ENCODE data around the gene ADAMTS3. TPM values are rescaled to one million over a fixed set of nuclear protein-coding genes. Genes with fewer than 3 reads are reported as not detected.

Gene ADAMTS3
- total and polyA plus RNA-seq, 8 donors, result 3.0 to 8.9 (median 7.4) TPM

DNA sequence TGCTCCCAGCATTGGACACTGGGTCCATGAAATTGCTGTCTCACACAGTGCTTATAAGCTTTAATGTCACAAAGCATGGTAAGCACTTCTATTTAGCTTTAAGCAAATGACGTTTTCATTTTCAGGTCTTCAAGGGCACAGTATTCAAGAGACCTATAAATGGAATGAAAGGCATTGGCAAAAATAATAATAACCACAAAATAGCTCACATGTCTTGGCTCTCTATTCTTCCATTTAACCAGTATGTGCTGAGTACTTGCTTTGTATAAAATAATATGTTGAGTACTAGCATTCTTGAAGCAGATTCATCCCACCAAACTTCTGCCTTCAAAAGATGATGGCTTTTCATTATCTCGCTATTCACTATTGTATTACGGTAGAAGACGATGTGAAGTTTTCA, 203.0 kb downstream of the ADAMTS3 start:
- no peak overlapping the region for H3K27ac ChIP-seq
- no peaks in the 10 kb centered on the region for H3K36me3 ChIP-seq
- no peak for DNase-seq
- no peaks in the 10 kb centered on the region for H3K27me3 ChIP-seq
- intact Hi-C loops (cut with DNase I), result no loop called here
- no peak for ATAC-seq
- H3K4me3 ChIP-seq, result no peak overlapping the region
- H3K4me1 ChIP-seq, result no peaks in the 10 kb centered on the region
- no peaks in the 10 kb centered on the region for H3K9me3 ChIP-seq
- TF ChIP-seq, protein P1, sequence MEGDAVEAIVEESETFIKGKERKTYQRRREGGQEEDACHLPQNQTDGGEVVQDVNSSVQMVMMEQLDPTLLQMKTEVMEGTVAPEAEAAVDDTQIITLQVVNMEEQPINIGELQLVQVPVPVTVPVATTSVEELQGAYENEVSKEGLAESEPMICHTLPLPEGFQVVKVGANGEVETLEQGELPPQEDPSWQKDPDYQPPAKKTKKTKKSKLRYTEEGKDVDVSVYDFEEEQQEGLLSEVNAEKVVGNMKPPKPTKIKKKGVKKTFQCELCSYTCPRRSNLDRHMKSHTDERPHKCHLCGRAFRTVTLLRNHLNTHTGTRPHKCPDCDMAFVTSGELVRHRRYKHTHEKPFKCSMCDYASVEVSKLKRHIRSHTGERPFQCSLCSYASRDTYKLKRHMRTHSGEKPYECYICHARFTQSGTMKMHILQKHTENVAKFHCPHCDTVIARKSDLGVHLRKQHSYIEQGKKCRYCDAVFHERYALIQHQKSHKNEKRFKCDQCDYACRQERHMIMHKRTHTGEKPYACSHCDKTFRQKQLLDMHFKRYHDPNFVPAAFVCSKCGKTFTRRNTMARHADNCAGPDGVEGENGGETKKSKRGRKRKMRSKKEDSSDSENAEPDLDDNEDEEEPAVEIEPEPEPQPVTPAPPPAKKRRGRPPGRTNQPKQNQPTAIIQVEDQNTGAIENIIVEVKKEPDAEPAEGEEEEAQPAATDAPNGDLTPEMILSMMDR (IDR thresholded peaks at IDR 0.05), result no peak

DNA sequence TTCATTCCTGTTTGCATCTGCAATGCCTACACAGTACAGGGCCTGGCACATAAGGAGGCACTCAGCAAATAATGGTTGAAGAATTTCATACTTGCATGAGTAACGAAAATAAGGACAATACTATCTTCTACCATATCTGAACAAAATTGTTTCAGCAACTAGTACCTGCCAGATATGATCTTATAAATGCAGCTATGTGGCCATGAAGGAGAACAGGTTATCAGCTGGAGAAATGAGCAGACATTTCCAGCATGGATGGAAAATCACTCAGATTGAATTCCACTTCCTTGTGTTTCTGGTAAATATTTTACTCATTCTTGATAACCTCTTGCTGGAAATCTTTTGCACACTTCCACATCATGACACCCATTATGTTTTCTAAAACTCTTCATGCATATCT, 204.0 kb downstream of the ADAMTS3 start:
- TF ChIP-seq, protein P1 (IDR thresholded peaks at IDR 0.05), result no peak
- no peak for ATAC-seq
- intact Hi-C loops (cut with DNase I), result no loop called here
- Histone ChIP-seq H3K36me3 (no peaks in the 10 kb centered on the region), H3K27ac (no peak overlapping the region), H3K27me3 (no peaks in the 10 kb centered on the region), H3K4me1 (no peaks in the 10 kb centered on the region), H3K9me3 (no peaks in the 10 kb centered on the region), H3K4me3 (no peak overlapping the region)
- DNase-seq, result no peak

DNA sequence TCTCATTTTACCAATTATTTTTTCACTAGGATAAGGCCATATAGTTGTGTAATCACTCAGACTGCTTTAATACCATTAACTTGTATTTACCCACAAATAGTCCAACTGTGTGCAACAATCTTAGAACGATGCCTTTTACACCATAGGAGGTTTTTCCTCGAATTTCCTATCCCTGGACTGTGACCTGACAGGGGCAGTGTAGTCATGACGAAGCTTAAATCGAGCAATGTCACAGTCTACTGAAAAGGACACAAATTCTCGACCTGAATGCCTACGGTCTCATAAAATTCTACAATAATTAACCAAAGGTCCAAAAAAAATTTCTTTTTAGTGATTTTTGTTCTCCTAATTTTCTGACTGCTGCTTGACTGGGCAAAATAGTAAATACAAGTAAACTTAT, 208.9 kb downstream of the ADAMTS3 start:
- H3K9me3 ChIP-seq, result no peaks in the 10 kb centered on the region
- H3K27ac ChIP-seq, result no peak overlapping the region
- no peaks in the 10 kb centered on the region for H3K27me3 ChIP-seq
- TF ChIP-seq, protein P1 (IDR thresholded peaks at IDR 0.05), result no peak
- intact Hi-C loops (cut with DNase I), result no loop called here
- H3K4me1 ChIP-seq, result no peaks in the 10 kb centered on the region
- DNase-seq (no peak), ATAC-seq (no peak)
- no peaks in the 10 kb centered on the region for H3K36me3 ChIP-seq
- H3K4me3 ChIP-seq, result no peak overlapping the region

DNA sequence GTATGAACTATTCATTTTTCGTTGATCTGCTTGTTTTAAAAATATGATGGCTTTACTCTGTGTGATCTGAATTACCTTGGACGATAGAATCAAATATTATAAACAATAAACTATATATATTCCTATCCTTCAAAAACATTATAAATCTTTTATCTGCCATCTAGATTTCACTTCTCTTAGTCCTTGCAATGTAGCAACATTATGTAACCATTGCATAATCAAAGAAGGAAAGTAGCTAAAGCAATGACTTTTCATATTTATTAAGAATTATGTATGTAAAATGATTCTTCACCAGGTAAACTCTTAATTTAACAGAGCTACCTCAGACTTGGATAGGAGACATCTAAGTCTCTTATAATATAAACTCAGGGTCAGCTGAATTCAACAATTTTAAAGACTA, 210.5 kb downstream of the ADAMTS3 start:
- intact Hi-C loops (cut with DNase I), result no loop called here
- Histone ChIP-seq H3K27me3 (no peaks in the 10 kb centered on the region), H3K4me3 (no peak overlapping the region), H3K36me3 (no peaks in the 10 kb centered on the region), H3K4me1 (no peaks in the 10 kb centered on the region), H3K9me3 (no peaks in the 10 kb centered on the region), H3K27ac (no peak overlapping the region)
- DNase-seq (no peak), ATAC-seq (no peak)
- TF ChIP-seq, protein P1 (IDR thresholded peaks at IDR 0.05), result no peak

DNA sequence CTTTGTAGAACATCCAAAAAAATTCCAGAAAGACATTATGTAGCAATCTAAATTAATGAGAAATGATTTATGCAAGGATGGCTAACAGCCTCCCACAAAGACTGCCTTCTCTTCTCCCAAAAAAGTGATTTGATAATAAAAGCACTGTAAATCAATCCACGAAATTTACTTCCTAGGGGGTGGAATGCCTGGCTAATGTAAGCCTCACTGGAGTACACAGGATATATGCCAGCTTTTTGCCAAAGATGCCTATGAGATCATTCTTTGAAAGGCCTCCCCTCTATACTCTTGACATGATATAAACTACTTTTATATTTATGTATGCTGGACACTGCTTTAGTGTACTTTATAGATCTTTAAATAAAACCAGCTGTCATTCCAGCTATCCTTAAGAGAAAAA, 211.1 kb downstream of the ADAMTS3 start:
- ATAC-seq, result no peak
- Histone ChIP-seq H3K27ac (no peak overlapping the region), H3K4me1 (no peaks in the 10 kb centered on the region), H3K4me3 (no peak overlapping the region), H3K9me3 (no peaks in the 10 kb centered on the region), H3K36me3 (no peaks in the 10 kb centered on the region), H3K27me3 (no peaks in the 10 kb centered on the region)
- TF ChIP-seq, protein P1 (IDR thresholded peaks at IDR 0.05), result no peak
- no peak for DNase-seq
- intact Hi-C loops (cut with DNase I), result no loop called here
